ENCODE results near the gene DNAJB7.
A peak's percentile ranks its signal among the peaks of the same experiment; 100 is the strongest.
"Not testable (repeated sequence)": the region's sequence is repeated elsewhere in the genome, so short reads cannot be mapped to it uniquely, and the experiment has no call there.

Gene DNAJB7

DNA sequence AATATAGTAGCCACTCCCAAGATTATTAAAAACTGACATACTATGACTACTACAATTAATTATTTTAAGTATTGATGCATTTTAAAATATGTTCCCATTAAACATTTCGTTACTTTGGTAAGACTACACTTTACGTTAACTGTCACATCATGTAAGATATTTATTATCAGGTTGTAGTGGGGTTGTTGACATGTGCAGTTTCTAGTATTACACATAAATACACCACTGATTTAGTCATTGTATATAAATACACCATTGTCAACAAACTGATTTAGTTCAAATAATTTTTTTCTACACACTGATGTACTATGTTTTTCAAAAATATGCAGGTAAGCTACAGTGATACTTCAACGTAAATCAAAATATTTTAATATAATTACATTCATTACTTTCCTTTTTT is 17.0 kb downstream of the DNAJB7 start:
- no peak for DNase-seq (ENCODE audit: low read depth)

- no peak for DNase-seq (ENCODE audit: low read depth)
Measured at GRCh38 chr22:40838486-40838885, 23.4 kb downstream of the DNAJB7 start.

DNA sequence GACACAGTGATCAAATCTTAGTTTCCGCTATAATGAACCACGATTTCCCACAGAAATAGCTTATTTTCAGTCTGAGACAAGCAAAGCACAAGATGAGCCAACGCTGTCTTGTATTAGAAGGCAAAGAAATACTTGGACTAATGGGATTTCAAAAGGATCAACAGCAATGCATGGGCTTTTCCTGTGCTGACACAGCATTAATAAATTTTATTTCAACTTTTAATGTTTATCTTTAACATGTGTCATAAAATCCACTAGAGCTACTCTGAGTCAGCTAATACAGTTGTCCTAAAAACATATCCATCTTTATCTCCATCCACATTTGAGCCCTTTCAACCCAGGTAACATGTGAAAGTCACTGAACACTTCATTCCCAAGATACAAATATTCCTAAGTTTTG is 27.3 kb downstream of the DNAJB7 start:
- no peak for DNase-seq (ENCODE audit: low read depth)

GRCh38 chr22:40829131-40829530 is 32.8 kb downstream of the DNAJB7 start:
- DNase-seq (ENCODE audit: low read depth) = no peak

DNA sequence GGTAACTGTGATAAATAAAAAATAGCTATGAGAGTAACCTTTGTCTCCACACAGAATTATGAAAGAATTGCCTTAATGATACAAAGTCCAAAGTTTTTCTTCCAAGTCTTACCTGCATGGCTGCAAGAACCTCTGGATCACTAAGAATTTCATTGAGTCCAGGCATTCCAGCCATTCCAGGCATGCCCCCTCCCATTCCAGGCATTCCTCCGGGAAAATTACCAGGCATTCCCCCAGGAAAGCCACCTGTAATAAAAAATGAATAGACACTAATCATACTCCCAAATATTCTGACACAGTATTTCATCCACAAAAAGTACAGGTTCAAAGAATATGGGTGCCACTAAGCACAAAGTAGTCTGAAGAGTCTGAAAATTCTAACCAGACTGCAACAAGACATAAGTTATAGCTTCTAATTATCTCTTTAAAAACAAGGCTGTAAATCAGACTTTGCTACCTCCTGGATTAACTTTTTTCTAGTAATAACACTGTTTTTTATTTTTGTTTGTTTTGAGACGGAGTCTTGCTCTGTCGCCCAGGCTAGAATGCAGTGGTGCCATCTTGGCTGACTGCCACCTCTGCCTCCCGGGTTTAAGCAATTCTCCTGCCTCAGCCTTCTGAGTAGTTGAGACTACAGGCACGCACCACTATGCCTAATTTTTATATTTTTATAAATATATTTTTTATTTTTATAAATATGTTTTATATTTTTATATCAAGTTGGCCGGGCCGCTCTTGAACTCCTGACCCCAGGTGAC is 34.8 kb downstream of the DNAJB7 start:
- no peak for DNase-seq (ENCODE audit: low read depth)

GRCh38 chr22:40826292-40826691 is 35.6 kb downstream of the DNAJB7 start:
- DNase-seq (ENCODE audit: low read depth) = not testable (repeated sequence)

- no peak for DNase-seq (ENCODE audit: low read depth)
Measured at GRCh38 chr22:40823426-40823825, 38.5 kb downstream of the DNAJB7 start.

- DNase-seq (ENCODE audit: low read depth) = no peak
Measured at GRCh38 chr22:40819599-40820140, 42.2 kb downstream of the DNAJB7 start.

- DNase-seq (ENCODE audit: low read depth) = peak; percentile 85
Measured at GRCh38 chr22:40818747-40819598, 42.9 kb downstream of the DNAJB7 start, which contains the start of gene SLC25A17. Gene SLC25A17 (minus strand): TSS chr22:40819346. CDS start chr22:40819248, 98 bp downstream.

- DNase-seq (ENCODE audit: low read depth) = no peak
Measured at GRCh38 chr22:40818192-40818746, 43.6 kb downstream of the DNAJB7 start.

DNA sequence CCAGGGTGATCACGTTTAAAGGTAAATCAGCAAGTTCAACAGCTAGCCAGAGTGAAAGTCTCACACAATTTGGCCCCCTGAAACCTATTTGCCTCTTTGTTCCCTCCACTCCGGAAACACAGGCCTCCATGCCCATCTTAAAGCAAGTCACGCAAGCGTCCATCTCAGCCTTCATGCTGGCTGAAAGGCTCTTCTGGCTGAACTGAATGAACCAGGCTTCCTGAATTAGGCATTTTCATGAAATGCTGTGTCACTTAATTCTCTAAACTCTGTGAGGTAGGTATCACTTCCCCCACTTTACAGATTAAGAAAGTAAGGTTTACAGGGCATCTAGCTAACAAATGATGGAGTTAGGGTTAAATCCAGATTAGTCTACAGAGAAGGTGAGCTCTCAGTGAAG is 44.2 kb downstream of the DNAJB7 start:
- no peak for DNase-seq (ENCODE audit: low read depth)

GRCh38 chr22:40813912-40814315 is 48.0 kb downstream of the DNAJB7 start:
- no peak for DNase-seq (ENCODE audit: low read depth)

Measured in activated T-helper 9 cell treated with anti-CD3 and anti-CD28 coated beads, Interleukin-2, amount 50 U/mL, for 16 hours (primary cell).